GM23248 (cell line): ENCODE measurements around the gene PIK3CB.
"Not testable (repeated sequence)": the region's sequence is repeated elsewhere in the genome, so short reads cannot be mapped to it uniquely, and the experiment has no call there.

Experiments
- EZH2 ChIP-seq: fragments of 200-600 bp; sonication (generic); IDR thresholded peaks from 2 replicates; pipeline ENCODE4 v1.6.1; 2018; ENCODE audit warnings: antibody characterized with exemption, mild to moderate bottlenecking; ENCODE audit not compliant: insufficient read depth, poor library complexity, severe bottlenecking
- EZH2phosphoT487 ChIP-seq: fragments of 200-600 bp; sonication (generic); IDR thresholded peaks from 2 replicates; pipeline ENCODE4 v1.6.1; 2018; ENCODE audit warnings: antibody characterized with exemption, moderate library complexity, mild to moderate bottlenecking, low read depth; ENCODE audit not compliant: insufficient read depth

DNA sequence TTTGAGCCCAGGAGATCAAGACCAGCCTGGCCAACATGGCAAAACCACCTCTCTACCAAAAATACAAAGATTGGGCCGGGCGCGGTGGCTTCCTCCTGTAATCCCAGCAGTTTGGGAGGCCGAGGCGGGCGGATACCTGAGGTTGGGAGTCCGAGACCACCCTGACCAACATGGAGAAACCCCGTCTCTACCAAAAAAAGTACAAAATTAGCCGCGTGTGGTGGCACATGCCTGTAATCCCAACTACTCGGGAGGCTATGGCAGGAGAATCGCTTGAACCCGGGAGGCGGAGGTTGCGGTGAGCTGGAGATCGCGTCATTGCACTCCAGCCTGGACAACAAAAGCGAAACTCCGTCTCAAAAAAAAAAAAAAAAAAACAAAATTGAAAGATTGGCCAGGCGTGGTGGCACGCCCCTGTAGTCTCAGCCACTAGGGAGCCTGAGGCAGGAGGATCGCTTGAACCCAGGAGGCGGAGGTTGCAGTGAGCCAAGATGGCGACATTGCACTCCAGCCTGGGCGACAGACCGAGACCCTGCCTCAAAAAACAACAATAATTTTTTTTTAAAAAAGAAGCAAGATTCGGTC is 2.2 kb downstream of the PIK3CB start:
- TF ChIP-seq EZH2, EZH2phosphoT487: not testable (repeated sequence)
